GM19328 (cell line): ENCODE data around the gene TBC1D32.
"Not testable (repeated sequence)": the region's sequence is repeated elsewhere in the genome, so short reads cannot be mapped to it uniquely, and the experiment has no call there.

Experiments
- ATAC-seq: cut with Tn5 transposase; IDR thresholded peaks from one replicate; pipeline ENCODE4 v1.9.1; 2021; ENCODE audit warnings: mild to moderate bottlenecking, moderate library complexity; ENCODE audit not compliant: unreplicated experiment

Gene TBC1D32

GRCh38 chr6:121134922-121135321, 199.4 kb downstream of the TBC1D32 start:
- ATAC-seq, result no peak

- no peak for ATAC-seq
Measured at GRCh38 chr6:121124600-121124999, 209.7 kb downstream of the TBC1D32 start.

- no peak for ATAC-seq
Measured at GRCh38 chr6:121112356-121112755, 221.9 kb downstream of the TBC1D32 start.

- no peak for ATAC-seq
Measured at GRCh38 chr6:121110733-121111132, 223.5 kb downstream of the TBC1D32 start.

GRCh38 chr6:121106962-121107361, 227.3 kb downstream of the TBC1D32 start:
- ATAC-seq, result no peak

GRCh38 chr6:121105461-121105860, 228.8 kb downstream of the TBC1D32 start:
- no peak for ATAC-seq

GRCh38 chr6:121093928-121094327, 240.4 kb downstream of the TBC1D32 start:
- no peak for ATAC-seq

- no peak for ATAC-seq
Measured at GRCh38 chr6:121090492-121090891, 243.8 kb downstream of the TBC1D32 start.

- no peak for ATAC-seq
Measured at GRCh38 chr6:121086876-121087275, 247.4 kb downstream of the TBC1D32 start.

- no peak for ATAC-seq
Measured at GRCh38 chr6:121076119-121076518, 258.2 kb downstream of the TBC1D32 start.

- not testable (repeated sequence) for ATAC-seq
Measured at GRCh38 chr6:121068749-121069148, 265.5 kb downstream of the TBC1D32 start.

GRCh38 chr6:121067381-121067780, 266.9 kb downstream of the TBC1D32 start:
- ATAC-seq, result no peak

- ATAC-seq, result no peak
Measured at GRCh38 chr6:121064345-121064744, 269.9 kb downstream of the TBC1D32 start.

- ATAC-seq, result no peak
Measured at GRCh38 chr6:121055572-121056163, 278.6 kb downstream of the TBC1D32 start.

- ATAC-seq, result not testable (repeated sequence)
Measured at GRCh38 chr6:121048593-121048992, 285.7 kb downstream of the TBC1D32 start.

- not testable (repeated sequence) for ATAC-seq
Measured at GRCh38 chr6:121044905-121045304, 289.4 kb downstream of the TBC1D32 start.

GRCh38 chr6:121043706-121044105, 290.6 kb downstream of the TBC1D32 start:
- not testable (repeated sequence) for ATAC-seq

GRCh38 chr6:121043211-121043610, 291.1 kb downstream of the TBC1D32 start:
- not testable (repeated sequence) for ATAC-seq

GRCh38 chr6:121042766-121043165, 291.5 kb downstream of the TBC1D32 start:
- ATAC-seq, result no peak

GRCh38 chr6:121040831-121041230, 293.4 kb downstream of the TBC1D32 start:
- no peak for ATAC-seq

GRCh38 chr6:121033091-121033490, 301.2 kb downstream of the TBC1D32 start:
- no peak for ATAC-seq

GRCh38 chr6:121032268-121033006, 301.8 kb downstream of the TBC1D32 start:
- no peak for ATAC-seq
